Neural cell (in vitro differentiated cells): ENCODE measurements around the gene BABAM2. TPM values are rescaled to one million over a fixed set of nuclear protein-coding genes. Genes with fewer than 3 reads are reported as not detected.

Experiments
- H2AFZ ChIP-seq: fragments of 200-600, 300-800 bp; sonication (generic), shearing (Covaris generic); 2 replicates; pipeline ENCODE4 v1.6.0; 2014; ENCODE audit warnings: low read depth, mild to moderate bottlenecking, antibody characterized with exemption, low read length, moderate library complexity
- H3F3A ChIP-seq: fragments of 200-600 bp; shearing (Covaris generic); 2 replicates; pipeline ENCODE4 v1.6.1; 2016; ENCODE audit warnings: mild to moderate bottlenecking, moderate library complexity, mixed read lengths, antibody characterized with exemption, low read length; ENCODE audit not compliant: insufficient read depth, poor library complexity, severe bottlenecking
- H3K27ac ChIP-seq: fragments of 200-600, 300-800 bp; sonication (generic), shearing (Covaris generic); 2 replicates; pipeline ENCODE4 v1.5.1; 2014; ENCODE audit warnings: mild to moderate bottlenecking, low read length, moderate library complexity
- H3K27me3 ChIP-seq: fragments of 300-800, 200-600 bp; sonication (generic), shearing (Covaris generic); 2 replicates; pipeline ENCODE4 v1.6.0; 2014; ENCODE audit warnings: mild to moderate bottlenecking, low read depth, low read length, moderate library complexity; ENCODE audit not compliant: insufficient read depth
- H3K36me3 ChIP-seq: fragments of 300-800, 200-600 bp; sonication (generic), shearing (Covaris generic); 2 replicates; pipeline ENCODE4 v1.5.1; 2014; ENCODE audit warnings: mild to moderate bottlenecking, antibody characterized with exemption, low read length, moderate library complexity; ENCODE audit not compliant: insufficient read depth
- H3K4me2 ChIP-seq: fragments of 300-800, 200-600 bp; sonication (generic), shearing (Covaris generic); 2 replicates; pipeline ENCODE4 v1.6.0; 2014; ENCODE audit warnings: mild to moderate bottlenecking, low read length
- H3K4me3 ChIP-seq: fragments of 300-800, 200-600 bp; sonication (generic), shearing (Covaris generic); 2 replicates; pipeline ENCODE4 v1.5.1; 2014; ENCODE audit warnings: mild to moderate bottlenecking, low read length, moderate library complexity
- H3K79me2 ChIP-seq: fragments of 200-600 bp; shearing (Covaris generic); replicated peaks from 2 replicates; pipeline ENCODE4 v1.6.0; 2014; ENCODE audit warnings: mild to moderate bottlenecking, low read length, moderate library complexity; ENCODE audit not compliant: insufficient read depth
- H3K9ac ChIP-seq: fragments of 300-800, 200-600 bp; sonication (generic), shearing (Covaris generic); 2 replicates; pipeline ENCODE4 v1.6.1; 2016; ENCODE audit warnings: mild to moderate bottlenecking, low read length, mixed read lengths
- H3K9me2 ChIP-seq: fragments of 200-600 bp; shearing (Covaris generic); 2 replicates; pipeline ENCODE4 v1.6.1; 2016; ENCODE audit warnings: mild to moderate bottlenecking, low read length, mixed read lengths; ENCODE audit not compliant: insufficient read depth
- H3K9me3 ChIP-seq: fragments of 200-600, 300-800 bp; sonication (generic), shearing (Covaris generic); 2 replicates; pipeline ENCODE4 v1.6.1; 2016; ENCODE audit warnings: mild to moderate bottlenecking, mixed run types, low read length, moderate library complexity, mixed read lengths
- H4K20me1 ChIP-seq: fragments of 200-600 bp; shearing (Covaris generic); 2 replicates; pipeline ENCODE4 v1.6.1; 2016; ENCODE audit warnings: mild to moderate bottlenecking, mixed run types; ENCODE audit not compliant: insufficient read depth
- EP300 ChIP-seq: fragments of 450-650 bp; conservative IDR thresholded peaks from 2 replicates; pipeline ENCODE4 v1.6.1; 2014; ENCODE audit warnings: antibody characterized with exemption, mild to moderate bottlenecking, moderate library complexity; ENCODE audit not compliant: poor library complexity, severe bottlenecking
- EZH2 ChIP-seq: fragments of 200-600, 300-800 bp; shearing (Covaris generic), sonication (generic); IDR thresholded peaks from 2 replicates; pipeline ENCODE4 v1.6.1; 2014; ENCODE audit warnings: antibody characterized with exemption, low read length, borderline replicate concordance, mild to moderate bottlenecking; ENCODE audit not compliant: insufficient read depth, poor library complexity, severe bottlenecking
- MXI1 ChIP-seq: fragments of 450-650 bp; conservative IDR thresholded peaks from 2 replicates; pipeline ENCODE4 v1.6.1; 2014; ENCODE audit warnings: antibody characterized with exemption, mild to moderate bottlenecking; ENCODE audit not compliant: poor library complexity, severe bottlenecking
- POLR2AphosphoS5 ChIP-seq: IDR thresholded peaks from 2 replicates; pipeline ENCODE4 v1.6.1; 2012
- RAD21 ChIP-seq: fragments of 450-650 bp; conservative IDR thresholded peaks from 2 replicates; pipeline ENCODE4 v1.6.1; 2014; ENCODE audit warnings: antibody characterized with exemption, mild to moderate bottlenecking, moderate library complexity
- SMC3 ChIP-seq: fragments of 450-650 bp; conservative IDR thresholded peaks from 2 replicates; pipeline ENCODE4 v1.6.1; 2014; ENCODE audit warnings: antibody characterized with exemption, mild to moderate bottlenecking, moderate library complexity; ENCODE audit not compliant: poor library complexity
- TAF1 ChIP-seq: IDR thresholded peaks from 2 replicates; pipeline ENCODE4 v1.6.1; 2012; ENCODE audit warnings: low read depth
- polyA plus RNA-seq: library from polyadenylated mRNA; depleted of rRNA; stranded (reverse); fragments of >200 nt; gene quantifications from 2 replicates; pipeline ENCODE4 v1.2.3, GENCODE V29; 2014
- TF ChIP-seq, protein P1 (sequence below): IDR thresholded peaks from 2 replicates; pipeline ENCODE4 v1.6.1; 2012; ENCODE audit warnings: borderline replicate concordance
- TF ChIP-seq, protein P2 (sequence below): fragments of 450-650 bp; IDR thresholded peaks from 2 replicates; pipeline ENCODE4 v1.5.1; 2014; ENCODE audit warnings: antibody characterized with exemption, mild to moderate bottlenecking, moderate library complexity; ENCODE audit not compliant: poor library complexity, severe bottlenecking

Gene BABAM2
- polyA plus RNA-seq, 1 donor from 2014 or later = 15.3 TPM

DNA sequence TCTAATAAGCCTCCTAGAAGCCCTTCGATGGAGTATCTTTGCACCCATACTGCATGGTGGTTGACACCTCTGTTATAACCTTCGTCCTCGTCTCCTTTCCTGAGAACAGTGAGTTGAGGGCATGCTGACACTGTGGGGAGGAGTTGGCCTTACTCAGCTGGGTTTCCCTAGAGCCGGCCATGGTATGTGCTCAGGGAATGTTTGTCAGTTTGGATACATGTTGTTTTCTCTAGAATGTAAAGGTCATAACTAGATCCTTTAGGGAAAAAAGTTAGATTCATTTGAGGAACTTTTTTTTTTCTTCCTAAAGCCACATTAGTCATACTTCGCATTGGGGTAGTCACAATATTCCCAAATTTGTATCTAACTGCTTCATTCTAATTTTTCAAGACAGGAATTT is 396.1 kb downstream of the BABAM2 start:
- no peak for TF ChIP-seq EZH2
- no peak for TF ChIP-seq EP300
- TF ChIP-seq POLR2AphosphoS5 = no peak
- TF ChIP-seq SMC3 = no peak
- TF ChIP-seq TAF1 = no peak
- TF ChIP-seq, protein P1, sequence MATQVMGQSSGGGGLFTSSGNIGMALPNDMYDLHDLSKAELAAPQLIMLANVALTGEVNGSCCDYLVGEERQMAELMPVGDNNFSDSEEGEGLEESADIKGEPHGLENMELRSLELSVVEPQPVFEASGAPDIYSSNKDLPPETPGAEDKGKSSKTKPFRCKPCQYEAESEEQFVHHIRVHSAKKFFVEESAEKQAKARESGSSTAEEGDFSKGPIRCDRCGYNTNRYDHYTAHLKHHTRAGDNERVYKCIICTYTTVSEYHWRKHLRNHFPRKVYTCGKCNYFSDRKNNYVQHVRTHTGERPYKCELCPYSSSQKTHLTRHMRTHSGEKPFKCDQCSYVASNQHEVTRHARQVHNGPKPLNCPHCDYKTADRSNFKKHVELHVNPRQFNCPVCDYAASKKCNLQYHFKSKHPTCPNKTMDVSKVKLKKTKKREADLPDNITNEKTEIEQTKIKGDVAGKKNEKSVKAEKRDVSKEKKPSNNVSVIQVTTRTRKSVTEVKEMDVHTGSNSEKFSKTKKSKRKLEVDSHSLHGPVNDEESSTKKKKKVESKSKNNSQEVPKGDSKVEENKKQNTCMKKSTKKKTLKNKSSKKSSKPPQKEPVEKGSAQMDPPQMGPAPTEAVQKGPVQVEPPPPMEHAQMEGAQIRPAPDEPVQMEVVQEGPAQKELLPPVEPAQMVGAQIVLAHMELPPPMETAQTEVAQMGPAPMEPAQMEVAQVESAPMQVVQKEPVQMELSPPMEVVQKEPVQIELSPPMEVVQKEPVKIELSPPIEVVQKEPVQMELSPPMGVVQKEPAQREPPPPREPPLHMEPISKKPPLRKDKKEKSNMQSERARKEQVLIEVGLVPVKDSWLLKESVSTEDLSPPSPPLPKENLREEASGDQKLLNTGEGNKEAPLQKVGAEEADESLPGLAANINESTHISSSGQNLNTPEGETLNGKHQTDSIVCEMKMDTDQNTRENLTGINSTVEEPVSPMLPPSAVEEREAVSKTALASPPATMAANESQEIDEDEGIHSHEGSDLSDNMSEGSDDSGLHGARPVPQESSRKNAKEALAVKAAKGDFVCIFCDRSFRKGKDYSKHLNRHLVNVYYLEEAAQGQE = no peak
- TF ChIP-seq MXI1 = no peak
- TF ChIP-seq, protein P2, sequence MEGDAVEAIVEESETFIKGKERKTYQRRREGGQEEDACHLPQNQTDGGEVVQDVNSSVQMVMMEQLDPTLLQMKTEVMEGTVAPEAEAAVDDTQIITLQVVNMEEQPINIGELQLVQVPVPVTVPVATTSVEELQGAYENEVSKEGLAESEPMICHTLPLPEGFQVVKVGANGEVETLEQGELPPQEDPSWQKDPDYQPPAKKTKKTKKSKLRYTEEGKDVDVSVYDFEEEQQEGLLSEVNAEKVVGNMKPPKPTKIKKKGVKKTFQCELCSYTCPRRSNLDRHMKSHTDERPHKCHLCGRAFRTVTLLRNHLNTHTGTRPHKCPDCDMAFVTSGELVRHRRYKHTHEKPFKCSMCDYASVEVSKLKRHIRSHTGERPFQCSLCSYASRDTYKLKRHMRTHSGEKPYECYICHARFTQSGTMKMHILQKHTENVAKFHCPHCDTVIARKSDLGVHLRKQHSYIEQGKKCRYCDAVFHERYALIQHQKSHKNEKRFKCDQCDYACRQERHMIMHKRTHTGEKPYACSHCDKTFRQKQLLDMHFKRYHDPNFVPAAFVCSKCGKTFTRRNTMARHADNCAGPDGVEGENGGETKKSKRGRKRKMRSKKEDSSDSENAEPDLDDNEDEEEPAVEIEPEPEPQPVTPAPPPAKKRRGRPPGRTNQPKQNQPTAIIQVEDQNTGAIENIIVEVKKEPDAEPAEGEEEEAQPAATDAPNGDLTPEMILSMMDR = no peak
- no peak for TF ChIP-seq RAD21
- H4K20me1 ChIP-seq = no peaks in the 10 kb centered on the region
- no peak overlapping the region for H3K9ac ChIP-seq
- no peaks in the 10 kb centered on the region for H3K9me2 ChIP-seq
- H3K27ac ChIP-seq = no peak overlapping the region
- H3F3A ChIP-seq = no peaks in the 10 kb centered on the region
- H3K4me3 ChIP-seq = no peak overlapping the region
- H3K36me3 ChIP-seq = no peaks in the 10 kb centered on the region
- H2AFZ ChIP-seq = no peak overlapping the region
- H3K9me3 ChIP-seq = no peaks in the 10 kb centered on the region
- no peaks in the 10 kb centered on the region for H3K27me3 ChIP-seq
- H3K4me2 ChIP-seq = no peak overlapping the region
- no peaks in the 10 kb centered on the region for H3K79me2 ChIP-seq

DNA sequence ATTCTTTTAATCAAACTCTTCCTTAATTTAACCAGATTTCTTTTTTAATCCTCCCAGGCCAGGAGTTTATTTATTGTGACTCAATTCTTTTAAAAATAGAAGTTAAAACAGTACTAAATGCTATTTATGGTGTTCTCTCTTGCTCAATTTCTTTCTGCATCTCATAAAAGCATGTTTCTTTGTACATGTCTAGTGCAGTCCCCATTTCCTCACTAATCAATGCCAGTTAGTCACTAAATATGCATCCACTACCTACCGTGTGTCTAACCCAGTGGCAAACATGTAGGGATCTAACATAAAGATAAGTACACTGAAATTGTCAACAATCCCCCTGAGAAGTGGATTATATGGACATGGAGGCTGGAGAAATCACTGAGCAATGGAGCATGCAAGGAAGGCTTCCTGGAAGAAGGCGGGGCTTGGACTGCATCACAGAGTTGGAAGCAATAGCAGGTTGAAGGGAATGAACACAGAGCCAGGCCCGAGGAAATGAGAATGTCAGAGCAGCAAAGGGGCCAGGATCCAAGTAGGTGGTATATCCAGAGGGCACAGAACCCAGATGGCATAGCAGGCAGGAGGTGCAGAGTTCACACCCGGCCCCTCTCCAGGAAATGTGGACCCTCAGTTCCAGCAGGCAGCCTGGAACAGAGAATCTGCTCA is 396.9 kb downstream of the BABAM2 start:
- Histone ChIP-seq H3F3A (no peaks in the 10 kb centered on the region), H3K9me2 (no peaks in the 10 kb centered on the region), H4K20me1 (no peaks in the 10 kb centered on the region), H3K79me2 (no peaks in the 10 kb centered on the region), H3K4me3 (no peak overlapping the region), H3K4me2 (no peak overlapping the region), H3K9me3 (no peaks in the 10 kb centered on the region), H2AFZ (no peak overlapping the region), H3K27ac (no peak overlapping the region), H3K36me3 (no peaks in the 10 kb centered on the region), H3K27me3 (no peaks in the 10 kb centered on the region), H3K9ac (no peak overlapping the region)
- TF ChIP-seq RAD21 = no peak
- TF ChIP-seq MXI1 = no peak
- no peak for TF ChIP-seq TAF1
- TF ChIP-seq POLR2AphosphoS5 = no peak
- TF ChIP-seq, protein P2 = no peak
- TF ChIP-seq, protein P1 = no peak
